ENCODE measurements around the gene TH. TPM values are rescaled to one million over a fixed set of nuclear protein-coding genes. Genes with fewer than 3 reads are reported as not detected.

Gene TH
- total and polyA plus RNA-seq, 2 donors from 2014 or later: not detected

GRCh38 chr11:2134022-2135010, 37.3 kb downstream of the TH start:
- peaks cover 0 to 3% (median 0%) of the 10 kb centered on the region in 3 donors for H3K9me3 ChIP-seq (ENCODE audit: control insufficient read depth in 2 of 3, insufficient read depth in 1 of 3, low read length in 3 of 3)
- peaks cover 0 to 8% (median 0%) of the 10 kb centered on the region in 3 donors for H3K36me3 ChIP-seq (ENCODE audit: control insufficient read depth in 2 of 3, insufficient read depth in 3 of 3, low read length in 3 of 3)
- no peaks in the 10 kb centered on the region for H3K27me3 ChIP-seq (ENCODE audit: control insufficient read depth, insufficient read depth, low read length)
- no peak for FAIRE-seq
- peaks cover 0 to 3% (median 0%) of the 10 kb centered on the region in 3 donors for H3K4me1 ChIP-seq (ENCODE audit: control insufficient read depth in 2 of 3, insufficient read depth in 2 of 3, low read depth in 1 of 3, low read length in 3 of 3)
- H3K9ac ChIP-seq (ENCODE audit: low read length in 3 of 3): no peak overlapping the region
- TF ChIP-seq CTCF (IDR thresholded peaks at IDR 0.05; ENCODE audit: borderline replicate concordance, extremely low read depth, insufficient read depth): no peak
- no peak overlapping the region for H3K27ac ChIP-seq (ENCODE audit: low read depth in 2 of 2, low read length in 2 of 2)
- intact Hi-C loops (cut with DNase I): no loop called here
- peak in 2 of 5 donors; percentile 57 for DNase-seq
- no peak overlapping the region for H3K4me3 ChIP-seq (ENCODE audit: low read length in 3 of 3)

DNA sequence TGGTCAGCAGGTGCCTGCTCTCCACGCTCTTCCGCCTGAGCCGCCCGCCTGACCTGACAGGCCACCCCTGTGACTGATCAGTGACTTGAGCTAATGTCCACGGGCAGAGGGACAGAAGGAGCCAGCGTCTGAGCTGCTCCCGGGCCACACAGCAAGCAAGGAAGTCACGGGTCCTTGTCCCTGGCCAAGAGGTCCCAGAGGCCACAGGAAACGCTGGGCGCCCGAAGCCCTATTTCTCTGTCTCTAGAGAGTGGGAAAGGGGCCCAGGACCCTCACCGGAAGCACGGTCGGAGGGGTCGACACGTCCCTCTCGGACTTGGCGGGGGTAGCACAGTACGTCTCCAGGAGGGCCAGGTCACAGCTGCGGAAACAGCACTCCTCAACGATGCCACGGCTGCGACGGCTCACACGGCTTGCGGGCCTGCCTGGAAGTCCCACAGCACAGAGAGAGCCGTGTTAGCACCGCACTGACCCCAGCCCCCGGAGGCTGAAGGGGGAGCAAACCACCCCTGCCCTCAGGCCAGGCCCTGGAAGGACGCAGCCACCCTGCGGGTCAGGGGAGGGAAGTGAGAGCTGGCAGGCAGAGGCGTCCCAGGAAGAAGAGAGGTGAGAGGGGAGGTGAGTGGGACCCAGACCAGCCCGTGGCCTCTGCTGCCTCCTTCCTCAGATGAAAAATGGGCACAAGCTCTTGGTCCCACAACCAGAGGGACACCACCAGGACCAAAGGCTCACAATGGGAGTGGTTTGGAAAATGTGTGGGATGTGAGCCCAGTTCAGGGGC, 38.2 kb downstream of the TH start:
- Histone ChIP-seq H3K9me3 (ENCODE audit: control insufficient read depth in 2 of 3, insufficient read depth in 1 of 3, low read length in 3 of 3) (peaks cover 0 to 3% (median 0%) of the 10 kb centered on the region in 3 donors), H3K27ac (ENCODE audit: low read depth in 2 of 2, low read length in 2 of 2) (no peak overlapping the region), H3K36me3 (ENCODE audit: control insufficient read depth in 2 of 3, insufficient read depth in 3 of 3, low read length in 3 of 3) (peaks cover 0 to 8% (median 0%) of the 10 kb centered on the region in 3 donors), H3K27me3 (ENCODE audit: control insufficient read depth, insufficient read depth, low read length) (no peaks in the 10 kb centered on the region), H3K9ac (ENCODE audit: low read length in 3 of 3) (no peak overlapping the region), H3K4me1 (ENCODE audit: control insufficient read depth in 2 of 3, insufficient read depth in 2 of 3, low read depth in 1 of 3, low read length in 3 of 3) (peaks cover 0 to 3% (median 0%) of the 10 kb centered on the region in 3 donors), H3K4me3 (ENCODE audit: low read length in 3 of 3) (no peak overlapping the region)
- TF ChIP-seq CTCF (IDR thresholded peaks at IDR 0.05; ENCODE audit: borderline replicate concordance, extremely low read depth, insufficient read depth): no peak
- FAIRE-seq (no peak), DNase-seq (peak in 3 of 5 donors; percentile 40 to 72 (median 57))
- intact Hi-C loops (cut with DNase I): no loop called here

GRCh38 chr11:2132874-2133240, 38.8 kb downstream of the TH start:
- no peak for FAIRE-seq
- H3K27ac ChIP-seq (ENCODE audit: low read depth in 2 of 2, low read length in 2 of 2): no peak overlapping the region
- peaks cover 0 to 3% (median 0%) of the 10 kb centered on the region in 3 donors for H3K4me1 ChIP-seq (ENCODE audit: control insufficient read depth in 2 of 3, insufficient read depth in 2 of 3, low read depth in 1 of 3, low read length in 3 of 3)
- H3K27me3 ChIP-seq (ENCODE audit: control insufficient read depth, insufficient read depth, low read length): no peaks in the 10 kb centered on the region
- no peak for TF ChIP-seq CTCF (IDR thresholded peaks at IDR 0.05; ENCODE audit: borderline replicate concordance, extremely low read depth, insufficient read depth)
- no peak overlapping the region for H3K4me3 ChIP-seq (ENCODE audit: low read length in 3 of 3)
- DNase-seq: peak in 4 of 5 donors; percentile 50 to 79 (median 62)
- intact Hi-C loops (cut with DNase I): no loop called here
- no peak overlapping the region for H3K9ac ChIP-seq (ENCODE audit: low read length in 3 of 3)
- peaks cover 0 to 8% (median 0%) of the 10 kb centered on the region in 3 donors for H3K36me3 ChIP-seq (ENCODE audit: control insufficient read depth in 2 of 3, insufficient read depth in 3 of 3, low read length in 3 of 3)
- H3K9me3 ChIP-seq (ENCODE audit: control insufficient read depth in 2 of 3, insufficient read depth in 1 of 3, low read length in 3 of 3): peaks cover 0 to 3% (median 0%) of the 10 kb centered on the region in 3 donors
